GM12875 (cell line): ENCODE data around the gene FAM210A.
"Not testable (repeated sequence)": the region's sequence is repeated elsewhere in the genome, so short reads cannot be mapped to it uniquely, and the experiment has no call there.

Experiments used
- H3K4me3 ChIP-seq: one replicate; pipeline ENCODE4 v1.5.1; 2011; ENCODE audit warnings: low read depth, low read length, control low read depth
- TF ChIP-seq, protein P1 (sequence below): IDR thresholded peaks from 2 replicates; pipeline ENCODE4 v1.5.1; 2011; ENCODE audit warnings: low read depth, mild to moderate bottlenecking, control low read depth, inconsistent platforms, low read length, moderate library complexity, borderline replicate concordance; ENCODE audit not compliant: insufficient read depth

Gene FAM210A

DNA sequence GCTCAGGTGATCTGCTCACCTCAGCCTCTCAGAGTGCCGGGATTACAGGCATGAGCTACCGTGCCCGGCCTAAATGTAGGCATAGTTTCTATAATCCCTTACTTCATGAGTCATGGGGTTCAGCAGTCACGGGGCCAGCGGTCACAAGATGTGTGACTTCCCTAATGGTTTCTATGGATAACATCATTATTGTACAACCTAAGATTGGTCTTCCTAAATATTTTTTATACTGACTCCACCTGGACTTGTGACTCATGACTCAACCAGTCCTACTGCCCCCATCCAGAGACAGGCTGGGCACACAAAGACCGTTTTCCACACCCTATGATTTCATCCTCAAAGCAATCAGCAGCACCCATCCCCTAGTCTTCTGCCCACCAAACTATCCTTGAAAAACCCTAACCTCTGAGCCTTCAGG is 15.9 kb downstream of the FAM210A start:
- TF ChIP-seq, protein P1, sequence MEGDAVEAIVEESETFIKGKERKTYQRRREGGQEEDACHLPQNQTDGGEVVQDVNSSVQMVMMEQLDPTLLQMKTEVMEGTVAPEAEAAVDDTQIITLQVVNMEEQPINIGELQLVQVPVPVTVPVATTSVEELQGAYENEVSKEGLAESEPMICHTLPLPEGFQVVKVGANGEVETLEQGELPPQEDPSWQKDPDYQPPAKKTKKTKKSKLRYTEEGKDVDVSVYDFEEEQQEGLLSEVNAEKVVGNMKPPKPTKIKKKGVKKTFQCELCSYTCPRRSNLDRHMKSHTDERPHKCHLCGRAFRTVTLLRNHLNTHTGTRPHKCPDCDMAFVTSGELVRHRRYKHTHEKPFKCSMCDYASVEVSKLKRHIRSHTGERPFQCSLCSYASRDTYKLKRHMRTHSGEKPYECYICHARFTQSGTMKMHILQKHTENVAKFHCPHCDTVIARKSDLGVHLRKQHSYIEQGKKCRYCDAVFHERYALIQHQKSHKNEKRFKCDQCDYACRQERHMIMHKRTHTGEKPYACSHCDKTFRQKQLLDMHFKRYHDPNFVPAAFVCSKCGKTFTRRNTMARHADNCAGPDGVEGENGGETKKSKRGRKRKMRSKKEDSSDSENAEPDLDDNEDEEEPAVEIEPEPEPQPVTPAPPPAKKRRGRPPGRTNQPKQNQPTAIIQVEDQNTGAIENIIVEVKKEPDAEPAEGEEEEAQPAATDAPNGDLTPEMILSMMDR, result no peak
- no peak overlapping the region for H3K4me3 ChIP-seq

DNA sequence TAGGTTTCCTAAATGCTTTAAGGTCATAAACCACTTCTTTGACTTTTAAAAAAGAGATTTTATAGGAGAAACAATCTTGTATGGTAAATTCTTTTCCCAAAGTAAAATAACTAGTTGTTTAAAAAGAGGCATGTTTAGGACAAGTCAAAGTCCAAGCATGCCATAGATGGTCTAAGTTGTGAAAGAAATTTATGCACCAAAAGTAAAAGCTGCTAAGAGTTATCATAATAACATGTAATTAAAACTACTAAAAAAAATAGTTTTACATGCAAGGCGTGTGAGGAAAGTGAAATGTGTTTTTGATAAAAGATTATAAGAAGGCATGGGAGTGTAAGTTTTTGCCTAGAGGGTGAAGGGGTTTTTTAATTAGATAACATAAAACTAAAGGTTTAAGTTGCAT is 22.5 kb downstream of the FAM210A start:
- TF ChIP-seq, protein P1, result no peak
- H3K4me3 ChIP-seq, result no peak overlapping the region

DNA sequence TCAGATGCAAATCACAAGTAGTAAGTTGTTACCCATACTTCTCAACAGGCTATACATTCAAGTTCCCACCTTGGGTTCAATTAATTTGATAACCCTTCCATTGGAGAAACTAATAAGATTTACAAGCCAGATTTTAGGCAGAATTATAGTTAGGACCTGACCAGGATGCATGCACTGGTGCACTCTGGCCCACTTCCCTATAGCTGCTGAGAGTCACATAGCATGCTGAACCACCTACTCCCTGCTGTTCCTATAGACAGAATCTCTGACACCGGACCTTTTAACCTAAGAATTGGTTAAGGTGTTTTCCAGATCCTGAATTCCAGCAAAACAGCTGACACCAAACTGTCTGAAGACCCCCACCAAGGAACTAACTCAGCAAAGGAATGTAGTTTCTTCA is 26.2 kb downstream of the FAM210A start:
- TF ChIP-seq, protein P1, result no peak
- H3K4me3 ChIP-seq, result no peak overlapping the region

DNA sequence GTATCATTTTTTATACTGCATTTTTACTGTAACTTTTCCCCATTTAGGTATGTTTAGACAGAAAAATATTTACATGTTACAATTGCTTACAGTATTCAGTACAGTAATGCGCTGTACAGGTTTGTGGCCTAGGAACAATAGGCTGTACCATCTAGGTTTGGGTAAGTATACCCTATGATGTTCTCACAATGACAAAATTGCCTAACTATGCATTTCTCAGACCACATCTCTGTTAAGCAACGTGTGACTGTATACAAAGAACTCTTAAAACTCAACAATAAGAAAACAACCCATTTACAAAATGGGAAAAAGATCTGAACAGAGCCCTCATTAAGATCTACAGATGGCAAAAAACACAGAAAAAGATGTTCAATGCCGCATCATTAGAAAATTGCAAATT is 29.4 kb downstream of the FAM210A start:
- H3K4me3 ChIP-seq, result no peak overlapping the region
- TF ChIP-seq, protein P1, result no peak

DNA sequence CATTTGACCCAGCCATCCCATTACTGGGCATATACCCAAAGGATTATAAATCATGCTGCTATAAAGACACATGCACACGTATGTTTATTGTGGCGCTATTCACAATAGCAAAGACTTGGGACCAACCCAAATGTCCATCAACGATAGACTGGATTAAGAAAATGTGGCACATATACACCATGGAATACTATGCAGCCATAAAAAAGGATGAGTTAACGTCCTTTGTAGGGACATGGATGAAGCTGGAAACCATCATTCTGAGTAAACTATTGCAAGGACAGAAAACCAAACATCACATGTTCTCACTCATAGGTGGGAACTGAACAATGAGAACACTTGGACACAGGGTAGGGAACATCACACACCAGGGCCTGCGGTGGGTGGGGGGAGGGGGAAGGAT is 31.0 kb downstream of the FAM210A start:
- not testable (repeated sequence) for H3K4me3 ChIP-seq

DNA sequence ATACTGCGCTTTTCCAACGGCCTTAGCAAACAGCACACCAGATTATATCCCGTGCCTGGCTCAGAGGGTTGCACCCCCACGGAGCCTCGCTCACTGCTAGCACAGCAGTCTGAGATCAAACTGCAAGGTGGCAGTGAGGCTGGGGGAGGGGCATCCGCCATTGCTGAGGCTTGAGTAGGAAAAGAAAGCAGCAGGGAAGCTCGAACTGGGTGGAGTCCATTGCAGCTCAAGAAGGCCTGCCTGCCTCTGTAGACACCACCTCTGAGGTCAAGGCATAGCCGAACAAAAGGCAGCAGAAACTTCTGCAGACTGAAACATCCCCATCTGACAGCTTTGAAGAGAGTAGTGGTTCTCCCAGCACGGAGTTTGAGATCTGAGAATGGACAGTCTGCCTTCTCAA is 36.3 kb downstream of the FAM210A start:
- H3K4me3 ChIP-seq, result not testable (repeated sequence)

DNA sequence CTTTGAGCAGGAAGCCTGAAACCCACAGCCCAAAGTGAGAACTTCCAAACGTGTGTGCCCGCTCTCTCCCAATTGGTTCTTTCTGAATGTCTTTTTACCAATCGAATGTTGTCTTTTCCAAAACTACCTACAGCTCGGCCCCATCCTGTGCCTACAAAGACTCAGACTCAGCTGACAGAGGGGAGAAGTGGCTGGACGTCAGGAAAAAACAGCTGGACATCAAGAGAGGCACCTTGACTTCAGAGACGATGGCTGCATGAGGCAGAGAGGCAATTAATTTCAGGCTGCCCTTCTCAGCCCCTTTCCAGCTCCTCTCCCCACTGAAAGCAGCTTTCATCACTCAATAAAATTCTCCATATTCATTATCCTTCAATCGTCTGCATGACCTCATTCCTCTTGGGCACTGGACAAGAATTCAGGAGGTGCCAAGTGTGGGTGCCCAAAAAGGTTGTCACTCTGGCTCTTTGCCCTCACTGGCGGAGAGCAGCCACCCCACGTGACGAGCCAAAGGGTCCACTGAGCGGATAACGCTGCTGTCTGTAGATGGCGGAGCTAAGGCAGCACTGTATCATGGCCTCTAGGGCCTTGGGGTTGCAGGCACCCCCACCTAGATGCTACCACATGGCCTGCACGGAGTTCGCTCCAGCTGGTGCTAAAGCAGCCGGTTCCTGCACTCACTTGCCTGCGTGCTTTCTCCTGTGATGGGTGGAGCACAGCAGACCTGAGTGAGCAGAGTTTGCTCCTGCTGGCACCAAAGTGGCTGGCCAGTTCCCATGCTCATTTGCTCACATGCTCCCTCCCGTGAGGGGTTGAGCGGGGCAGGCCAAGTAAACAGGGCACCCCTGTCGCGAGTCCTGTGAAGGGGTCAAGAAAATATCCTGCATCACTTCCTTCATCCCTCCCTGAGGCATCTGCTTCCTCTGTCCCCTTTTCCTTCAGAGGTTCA is 37.9 kb downstream of the FAM210A start:
- TF ChIP-seq, protein P1, result no peak
- no peak overlapping the region for H3K4me3 ChIP-seq

DNA sequence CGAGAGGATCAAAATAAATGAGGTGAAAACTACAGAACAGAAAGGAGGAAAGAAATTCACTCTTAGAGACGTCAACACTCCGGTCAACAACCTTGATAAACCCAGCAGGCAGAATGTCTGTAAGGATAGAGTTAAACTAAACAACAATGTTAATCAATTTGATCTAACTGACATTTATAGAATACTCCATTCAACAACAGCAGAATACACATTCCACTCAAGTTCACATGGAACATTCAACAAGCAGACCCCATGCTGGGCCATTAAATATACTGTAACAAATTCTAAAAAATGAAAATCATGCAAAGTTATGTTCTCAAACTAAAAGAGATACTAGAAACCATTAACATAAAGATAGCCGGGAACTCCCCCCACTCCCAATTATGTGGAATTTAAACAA is 41.8 kb downstream of the FAM210A start:
- no peak overlapping the region for H3K4me3 ChIP-seq
- TF ChIP-seq, protein P1, result no peak
